Naive thymus-derived CD8-positive, alpha-beta T cell (primary cell): Measurements from ENCODE around the gene LTBR. TPM values are rescaled to one million over a fixed set of nuclear protein-coding genes. Genes with fewer than 3 reads are reported as not detected.

Source experiments
- ATAC-seq, 2 donors: fragments of 150-1000 bp; cut with Tn5 transposase in 1 of 2; sonication (Bioruptor Pico), chemical (Tn5 transposase) in 1 of 2; 1 replicate in 1 of 2; 2 replicates in 1 of 2; pipeline ENCODE4 v1.10.0; 2021; ENCODE audit warnings: mild to moderate bottlenecking in 2 of 2, moderate library complexity in 2 of 2
- POLR2A ChIA-PET: fragments of 350-600 bp; sonication (Branson Sonifier 250); formaldehyde crosslinking; loops from one replicate; lab custom pipeline; 2021; ENCODE audit warnings: antibody characterized with exemption; lab: Charles Lee
- DNase-seq, 10 donors: peaks; one replicate each; pipeline versions ENCODE4 v3.0.0 to v3.0.0-alpha.2; 2020 to 2022
- H3K27ac Mint-ChIP-seq, 10 donors: one replicate each; pipeline ENCODE4 v1.8.0; 2020 to 2022; ENCODE audit warnings: mild to moderate bottlenecking in 10 of 10, mixed read lengths in 10 of 10, moderate library complexity in 4 of 10, inconsistent platforms in 1 of 10
- H3K27me3 Mint-ChIP-seq, 5 donors: one replicate each; pipeline ENCODE4 v1.8.0; 2021 to 2022; ENCODE audit warnings: mixed read lengths in 5 of 5
- H3K36me3 Mint-ChIP-seq, 3 donors: one replicate each; pipeline ENCODE4 v1.8.0; 2020 to 2022; ENCODE audit warnings: mixed read lengths in 3 of 3, mild to moderate bottlenecking in 2 of 3, inconsistent platforms in 1 of 3
- H3K4me1 Mint-ChIP-seq, 4 donors: one replicate each; pipeline ENCODE4 v1.8.0; 2021 to 2022; ENCODE audit warnings: mixed read lengths in 4 of 4
- H3K4me3 Mint-ChIP-seq, 10 donors: one replicate each; pipeline ENCODE4 v1.8.0; 2020 to 2022; ENCODE audit warnings: mild to moderate bottlenecking in 10 of 10, mixed read lengths in 10 of 10, moderate library complexity in 6 of 10, inconsistent platforms in 1 of 10
- H3K9me3 Mint-ChIP-seq, 9 donors: one replicate each; pipeline ENCODE4 v1.8.0; 2020 to 2022; ENCODE audit warnings: mixed read lengths in 9 of 9, mild to moderate bottlenecking in 3 of 9, inconsistent platforms in 1 of 9, moderate library complexity in 1 of 9
- polyA plus RNA-seq, 3 donors: library from polyadenylated mRNA; unstranded; fragments of 300-500 nt; fragmentation: Illumina TruSeq; gene quantifications; one replicate each; pipeline ENCODE4 v1.2.3, GENCODE V29; 2021
- total RNA-seq, 8 experiments: library from RNA in 2 of 8; stranded (reverse) in 2 of 8; gene quantifications; one replicate each; pipeline ENCODE4 v1.2.3 and lab custom pipeline; 2021 to 2026

The LTBR gene
- total and polyA plus RNA-seq, 5 experiments from 2014 or later: 0.23 to 0.93 (median 0.91) TPM; not detected in 2

DNA sequence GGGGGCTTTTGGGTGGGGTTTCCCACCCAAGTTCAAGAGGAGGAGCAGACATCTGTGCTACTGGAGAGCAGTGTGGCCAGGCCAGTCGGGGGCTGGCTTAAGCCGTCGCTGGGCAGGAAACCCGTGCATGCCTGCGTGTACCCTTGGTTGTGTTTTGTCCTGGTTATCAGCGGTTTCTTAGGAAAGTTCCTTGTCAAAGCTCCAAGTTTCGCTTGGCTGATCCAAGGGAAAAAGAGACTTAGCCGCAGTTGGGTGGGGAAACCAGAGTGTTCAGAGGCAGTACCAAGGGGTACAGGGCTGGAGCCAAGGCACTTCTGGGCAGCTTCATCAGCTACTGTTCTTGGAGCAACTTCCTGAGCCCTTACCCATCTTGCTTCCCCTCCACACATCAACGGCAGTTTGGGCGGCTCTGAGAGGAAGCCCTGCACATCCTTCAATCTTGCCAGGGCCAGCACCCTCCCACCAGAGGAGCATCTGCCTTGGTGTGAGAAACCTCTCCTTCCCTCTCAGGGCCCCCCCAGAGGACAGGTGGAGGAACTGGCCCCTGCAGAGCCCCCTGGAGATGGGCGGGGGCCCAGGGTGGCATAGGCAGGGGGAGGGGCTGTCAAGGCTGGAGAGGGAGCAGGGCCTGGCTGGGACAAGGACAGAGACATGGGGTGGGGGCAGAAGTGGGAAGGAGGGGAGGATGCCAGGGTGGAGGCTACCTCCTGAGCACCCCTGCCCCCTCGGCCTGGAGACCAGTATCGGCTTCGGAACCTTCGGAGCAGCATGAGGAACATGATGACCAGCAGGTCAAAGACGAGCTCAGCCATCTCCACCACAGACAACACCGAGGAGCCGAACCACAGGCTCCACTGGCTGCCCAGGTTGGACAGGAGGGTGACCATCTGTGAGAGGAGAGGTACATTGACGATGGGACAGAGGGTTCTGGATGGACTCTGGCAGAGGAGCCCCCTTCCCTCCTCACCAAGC is 36.3 kb upstream of the LTBR start:
- Mint-ChIP-seq H3K4me3 (peak overlapping the region in 4 of 10 donors; percentile 8 to 61 (median 51)), H3K36me3 (no peaks in the 10 kb centered on the region)

DNA sequence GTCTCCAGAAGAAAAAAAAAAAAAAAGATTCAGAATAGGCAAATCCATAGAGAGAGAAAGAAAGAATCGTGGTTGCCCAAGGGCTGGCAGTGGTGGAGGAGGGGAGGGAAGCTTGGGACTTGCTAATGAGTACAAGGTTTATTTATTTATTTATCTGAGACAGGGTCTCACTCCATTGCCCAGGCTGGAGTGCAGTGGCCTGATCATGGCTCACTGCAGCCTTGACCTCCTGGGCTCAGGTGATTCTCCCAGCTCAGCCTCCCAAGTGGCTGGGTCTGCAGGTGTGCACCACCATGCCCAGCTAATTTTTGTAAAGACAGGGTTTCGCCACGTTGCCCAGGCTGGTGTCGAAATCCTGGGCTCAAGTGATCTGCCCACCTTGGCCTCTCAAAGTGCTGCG is 32.3 kb upstream of the LTBR start:
- H3K27ac Mint-ChIP-seq: peak overlapping the region in 1 of 10 donors; percentile 40
- H3K4me3 Mint-ChIP-seq: no peak overlapping the region
- no peak for DNase-seq
- no peaks in the 10 kb centered on the region for H3K36me3 Mint-ChIP-seq
- no peaks in the 10 kb centered on the region for H3K9me3 Mint-ChIP-seq
- POLR2A ChIA-PET: interaction anchor here (0.9 to 1.6 kb wide), 4 partner anchors 11 to 408 kb away, joined by 5 to 6 read pairs (median 5); no protein-coding TSS in a partner anchor
- no peak for ATAC-seq
- peaks cover 20 to 40% (median 37%) of the 10 kb centered on the region in 4 donors for H3K4me1 Mint-ChIP-seq
- H3K27me3 Mint-ChIP-seq: peaks cover 0 to 6% (median 0%) of the 10 kb centered on the region in 5 donors

More for the DNA sequence above, 36.3 kb upstream of the LTBR start:
- POLR2A ChIA-PET: interaction anchor here (0.6 to 7.4 kb wide), 6 partner anchors 12 to 192 kb away, joined by 3 to 70 read pairs (median 4); partner anchors contain the start of gene MRPL51
- Mint-ChIP-seq H3K27ac (peak overlapping the region in 9 of 10 donors; percentile 22 to 83 (median 60)), H3K4me1 (peaks cover 30 to 52% (median 48%) of the 10 kb centered on the region in 4 donors), H3K9me3 (no peaks in the 10 kb centered on the region), H3K27me3 (peaks cover 0 to 7% (median 0%) of the 10 kb centered on the region in 5 donors)
- peak; percentile 65 to 85 for ATAC-seq
- peak in 1 of 10 donors; percentile 34 for DNase-seq

DNA sequence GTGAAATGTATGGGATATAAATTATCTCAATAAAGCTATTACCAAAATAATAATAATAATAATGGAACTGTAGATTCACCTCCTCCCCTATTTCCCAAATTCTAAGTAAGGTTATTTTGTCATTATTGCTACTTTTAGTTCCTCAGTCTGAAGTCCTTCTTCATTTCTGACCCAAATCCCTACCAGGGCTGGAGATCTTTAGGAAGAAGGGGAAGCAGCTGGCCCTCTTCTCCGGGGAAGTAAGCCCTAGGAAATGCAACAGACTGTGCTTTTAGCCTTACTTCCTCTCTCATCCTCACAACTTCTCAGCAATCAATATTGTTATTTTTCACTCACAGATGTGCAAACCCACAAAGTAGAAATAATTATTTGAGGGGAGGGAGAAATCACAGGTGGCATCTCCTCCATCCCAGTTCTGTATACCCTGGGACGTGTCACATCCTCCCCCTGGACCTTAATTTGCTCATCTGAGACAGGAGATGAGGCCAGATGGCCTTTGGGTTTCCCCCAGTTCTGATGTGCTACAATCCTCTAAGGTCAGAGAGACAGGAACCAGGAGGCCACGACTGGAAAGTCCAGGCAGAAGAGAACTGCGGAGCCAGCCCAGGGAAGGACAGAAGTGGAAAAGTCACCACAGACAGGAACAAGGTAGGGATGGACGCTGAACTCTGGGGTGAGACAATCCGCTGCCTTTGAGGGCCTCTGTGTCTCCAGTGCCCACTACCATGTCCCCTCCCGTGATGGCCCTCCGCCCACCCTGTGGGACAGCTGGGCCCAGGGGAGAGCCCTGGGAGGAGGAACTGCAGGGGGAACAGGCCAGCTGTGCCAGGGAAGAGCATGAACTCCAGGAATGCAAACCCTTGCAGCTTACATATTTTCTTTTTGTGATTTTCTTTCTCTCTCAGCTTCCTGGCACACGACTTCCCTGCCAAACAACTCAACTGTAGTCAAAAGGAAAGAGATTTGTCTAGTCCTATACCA is 31.5 kb upstream of the LTBR start:
- no peak for ATAC-seq
- Mint-ChIP-seq H3K27ac (peak overlapping the region in 2 of 10 donors; percentile 12 to 48), H3K9me3 (no peaks in the 10 kb centered on the region), H3K27me3 (peaks cover 0 to 2% (median 0%) of the 10 kb centered on the region in 5 donors), H3K4me3 (no peak overlapping the region), H3K4me1 (peaks cover 12 to 32% (median 28%) of the 10 kb centered on the region in 4 donors), H3K36me3 (no peaks in the 10 kb centered on the region)
- POLR2A ChIA-PET: interaction anchor here (0.5 to 1.6 kb wide), 7 partner anchors 10 to 407 kb away, joined by 3 to 6 read pairs (median 5); no protein-coding TSS in a partner anchor
- DNase-seq: no peak

DNA sequence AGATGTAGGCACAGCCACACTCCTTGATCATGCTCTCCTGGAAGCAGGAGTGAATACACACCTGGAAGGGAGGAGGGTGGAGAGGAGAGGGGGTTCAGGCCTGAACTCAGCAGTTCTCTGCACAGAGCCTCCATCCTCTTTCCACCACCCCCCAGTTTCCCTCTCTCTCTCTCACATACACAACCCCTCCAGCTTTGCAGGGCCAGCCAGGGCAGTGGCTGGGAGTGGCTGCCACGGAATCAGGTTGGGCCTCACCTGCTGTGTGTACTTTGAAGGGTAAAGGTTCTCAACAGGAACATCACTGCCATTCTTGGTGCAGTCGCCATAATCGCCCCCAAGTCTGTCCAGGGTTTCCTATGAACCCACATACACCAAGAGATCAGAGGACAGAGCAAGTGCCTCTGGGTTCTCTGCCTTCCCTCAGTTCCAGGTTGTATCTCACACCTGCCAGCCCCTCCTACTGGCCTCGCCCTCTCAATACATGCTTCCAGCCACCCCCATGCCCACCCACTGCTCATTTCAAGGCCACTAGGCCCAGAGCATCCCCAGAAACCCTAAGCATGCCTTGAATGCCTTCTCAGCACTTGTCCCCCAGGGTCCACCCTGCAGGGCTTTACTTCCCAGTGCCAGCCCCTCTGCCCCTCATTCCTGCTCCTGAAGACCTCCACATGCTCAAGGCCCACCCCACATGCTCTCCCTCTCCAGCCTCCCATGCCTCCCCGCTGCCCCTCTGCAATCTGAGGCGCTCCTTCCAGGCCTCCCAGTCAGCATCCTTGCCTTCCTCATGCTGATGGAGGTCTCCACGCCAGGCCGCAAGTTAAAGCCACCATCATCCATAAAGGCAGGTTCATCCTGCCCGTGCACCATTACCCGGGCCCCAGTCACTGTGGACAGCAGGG is 29.2 kb upstream of the LTBR start:
- POLR2A ChIA-PET: interaction anchor here (2.1 to 15.2 kb wide), 2 partner anchors 9 to 19 kb away, joined by 8 to 358 read pairs; partner anchors contain the start of gene TNFRSF1A
- Mint-ChIP-seq H3K27me3 (peaks cover 0 to 3% (median 0%) of the 10 kb centered on the region in 5 donors), H3K36me3 (no peaks in the 10 kb centered on the region), H3K9me3 (no peaks in the 10 kb centered on the region), H3K27ac (peak overlapping the region in 3 of 10 donors; percentile 41 to 78 (median 71)), H3K4me3 (no peak overlapping the region), H3K4me1 (peaks cover 12 to 28% (median 21%) of the 10 kb centered on the region in 4 donors)
- DNase-seq (no peak), ATAC-seq (peak; percentile 35 to 47)

DNA sequence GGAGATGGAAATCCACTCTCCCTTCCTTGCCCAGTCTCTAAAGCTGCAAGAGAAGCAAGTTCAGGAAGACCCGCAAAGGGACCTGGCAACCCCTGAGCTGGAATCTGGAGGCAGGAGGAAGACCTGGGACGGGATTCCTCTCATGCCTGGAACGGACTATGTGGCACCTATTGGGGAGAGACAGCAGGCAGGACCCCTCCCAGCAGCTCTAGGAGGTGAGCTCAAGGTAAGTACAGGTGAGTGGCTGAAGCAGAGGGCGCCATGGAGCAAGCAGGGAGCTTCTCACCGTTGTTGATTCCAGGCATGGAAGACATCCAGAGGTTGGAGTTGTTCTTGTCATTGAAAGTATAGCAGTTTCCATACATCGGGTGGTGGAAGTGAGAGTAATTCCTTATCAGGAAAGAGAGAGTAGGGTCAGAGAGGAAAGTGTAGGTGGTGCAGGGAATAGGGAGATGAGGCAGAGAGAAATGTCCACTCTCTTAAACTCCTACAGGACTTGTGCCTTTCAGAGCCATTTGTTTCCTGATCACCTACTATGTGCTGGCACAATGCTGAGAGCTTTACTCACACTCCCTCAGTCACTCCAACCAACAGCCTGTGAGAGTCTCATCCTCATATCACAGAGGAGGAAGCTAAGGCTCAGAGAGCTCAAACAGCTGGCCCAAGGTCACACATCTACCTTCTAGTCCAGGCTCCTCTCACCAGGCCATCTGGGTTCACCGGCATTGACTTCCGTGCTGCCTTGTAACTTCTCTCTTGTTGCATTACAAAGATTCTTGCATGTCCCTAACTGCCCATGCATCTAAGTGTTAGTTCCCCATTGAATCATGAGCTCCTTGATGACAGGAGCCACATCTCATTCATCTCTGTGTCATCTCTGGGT is 28.2 kb upstream of the LTBR start:
- no peak overlapping the region for H3K4me3 Mint-ChIP-seq

DNA sequence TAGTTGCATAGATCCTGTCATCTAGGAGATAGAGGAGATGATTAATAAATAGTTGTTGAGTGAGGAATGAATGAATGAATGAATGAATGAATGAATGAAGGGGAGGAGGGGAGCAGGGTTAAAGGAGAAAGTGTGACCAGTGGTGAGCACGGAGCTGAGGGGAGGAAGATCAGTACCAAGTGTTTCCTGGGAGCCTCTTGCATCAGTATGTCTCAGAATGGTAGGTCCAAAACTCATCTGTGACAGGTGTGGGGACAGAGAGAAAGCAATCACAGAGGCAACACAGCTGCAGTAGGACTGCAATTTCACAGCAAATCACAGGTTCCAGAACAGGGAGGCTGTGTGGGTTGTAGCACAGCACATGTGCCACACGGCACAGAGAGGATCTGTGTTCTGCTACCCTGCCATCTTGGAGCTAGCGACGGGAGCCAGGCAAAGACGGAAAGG is 27.6 kb upstream of the LTBR start:
- POLR2A ChIA-PET: interaction anchor here (1.4 to 15.2 kb wide), 3 partner anchors 10 to 114 kb away, joined by 3 to 358 read pairs (median 8); partner anchors contain the start of genes TNFRSF1A and VAMP1
- peak overlapping the region in 3 of 10 donors; percentile 35 to 54 (median 37) for H3K27ac Mint-ChIP-seq
- no peak for ATAC-seq
- H3K4me1 Mint-ChIP-seq: peaks cover 18 to 41% (median 30%) of the 10 kb centered on the region in 4 donors
- H3K4me3 Mint-ChIP-seq: no peak overlapping the region
- H3K9me3 Mint-ChIP-seq: no peaks in the 10 kb centered on the region
- DNase-seq: no peak
- peaks cover 0 to 3% (median 0%) of the 10 kb centered on the region in 5 donors for H3K27me3 Mint-ChIP-seq
- no peaks in the 10 kb centered on the region for H3K36me3 Mint-ChIP-seq

More for the DNA sequence above, 28.2 kb upstream of the LTBR start:
- DNase-seq (no peak), ATAC-seq (no peak)
- Mint-ChIP-seq H3K9me3 (no peaks in the 10 kb centered on the region), H3K27ac (peak overlapping the region in 4 of 10 donors; percentile 37 to 68 (median 40)), H3K27me3 (peaks cover 0 to 3% (median 0%) of the 10 kb centered on the region in 5 donors), H3K4me1 (peaks cover 18 to 36% (median 27%) of the 10 kb centered on the region in 4 donors), H3K36me3 (no peaks in the 10 kb centered on the region)
- POLR2A ChIA-PET: interaction anchor here (1.4 to 15.2 kb wide), 3 partner anchors 10 to 115 kb away, joined by 3 to 358 read pairs (median 8); partner anchors contain the start of genes TNFRSF1A and VAMP1

DNA sequence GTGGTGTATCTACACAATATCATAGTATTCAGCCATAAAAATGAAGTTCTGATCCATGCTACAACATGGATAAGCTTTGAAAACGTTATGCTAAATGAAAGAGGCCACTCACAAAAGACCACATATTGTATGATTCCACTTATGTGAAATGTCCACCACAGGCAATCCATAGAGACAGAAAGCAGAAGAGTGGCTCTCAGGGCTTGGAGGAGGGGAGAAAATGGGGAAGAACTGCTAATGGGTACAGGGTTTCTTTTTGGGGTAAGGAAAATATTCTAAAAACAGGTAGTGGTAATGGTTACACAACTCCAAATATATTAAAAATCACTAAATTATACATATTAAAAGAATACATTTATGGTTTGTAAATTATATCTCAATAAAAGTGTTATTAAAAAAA is 25.1 kb upstream of the LTBR start:
- POLR2A ChIA-PET: interaction anchor here (0.6 to 15.2 kb wide), 3 partner anchors 13 to 256 kb away, joined by 3 to 358 read pairs (median 3); partner anchors contain the start of gene TNFRSF1A
- ATAC-seq (no peak), DNase-seq (no peak)
- peak overlapping the region in 1 of 10 donors; percentile 82 for H3K27ac Mint-ChIP-seq
- no peaks in the 10 kb centered on the region for H3K9me3 Mint-ChIP-seq
- H3K27me3 Mint-ChIP-seq: peaks cover 0 to 3% (median 0%) of the 10 kb centered on the region in 5 donors
- H3K4me1 Mint-ChIP-seq: peaks cover 23 to 55% (median 37%) of the 10 kb centered on the region in 4 donors
- no peaks in the 10 kb centered on the region for H3K36me3 Mint-ChIP-seq
- H3K4me3 Mint-ChIP-seq: no peak overlapping the region

DNA sequence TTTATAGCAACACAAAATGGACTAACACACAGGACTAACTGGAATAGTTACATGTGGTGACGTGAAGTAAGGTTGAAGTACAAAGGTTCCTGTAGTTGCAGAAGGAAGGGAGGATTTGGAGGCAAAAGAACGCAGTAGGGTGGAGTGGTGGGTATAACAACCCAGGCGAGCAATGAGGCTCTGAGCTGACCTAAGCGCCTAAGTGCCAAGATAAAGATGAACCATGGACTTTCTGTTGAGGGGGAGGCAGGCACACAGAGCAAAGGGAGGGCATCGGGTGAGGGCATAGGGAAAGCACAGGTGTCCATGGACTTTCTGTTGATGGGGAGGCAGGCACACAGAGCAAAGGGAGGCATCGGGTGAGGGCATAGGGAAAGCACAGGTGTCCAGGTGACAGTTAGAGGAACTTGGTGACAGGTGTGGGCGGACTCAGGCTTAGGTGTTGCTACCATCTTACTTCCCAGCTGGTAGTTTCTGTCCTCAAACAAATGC is 23.8 kb upstream of the LTBR start:
- H3K9me3 Mint-ChIP-seq: no peaks in the 10 kb centered on the region
- H3K4me3 Mint-ChIP-seq: peak overlapping the region in 1 of 10 donors; percentile 42
- peak overlapping the region in 6 of 10 donors; percentile 6 to 78 (median 72) for H3K27ac Mint-ChIP-seq
- DNase-seq (no peak), ATAC-seq (no peak)
- peaks cover 18 to 48% (median 34%) of the 10 kb centered on the region in 4 donors for H3K4me1 Mint-ChIP-seq
- H3K27me3 Mint-ChIP-seq: peaks cover 0 to 3% (median 0%) of the 10 kb centered on the region in 5 donors
- no peaks in the 10 kb centered on the region for H3K36me3 Mint-ChIP-seq
- POLR2A ChIA-PET: interaction anchor here (15.2 kb wide), 1 partner anchor 24 kb away, joined by 358 read pairs; the partner anchor contains the start of gene TNFRSF1A

DNA sequence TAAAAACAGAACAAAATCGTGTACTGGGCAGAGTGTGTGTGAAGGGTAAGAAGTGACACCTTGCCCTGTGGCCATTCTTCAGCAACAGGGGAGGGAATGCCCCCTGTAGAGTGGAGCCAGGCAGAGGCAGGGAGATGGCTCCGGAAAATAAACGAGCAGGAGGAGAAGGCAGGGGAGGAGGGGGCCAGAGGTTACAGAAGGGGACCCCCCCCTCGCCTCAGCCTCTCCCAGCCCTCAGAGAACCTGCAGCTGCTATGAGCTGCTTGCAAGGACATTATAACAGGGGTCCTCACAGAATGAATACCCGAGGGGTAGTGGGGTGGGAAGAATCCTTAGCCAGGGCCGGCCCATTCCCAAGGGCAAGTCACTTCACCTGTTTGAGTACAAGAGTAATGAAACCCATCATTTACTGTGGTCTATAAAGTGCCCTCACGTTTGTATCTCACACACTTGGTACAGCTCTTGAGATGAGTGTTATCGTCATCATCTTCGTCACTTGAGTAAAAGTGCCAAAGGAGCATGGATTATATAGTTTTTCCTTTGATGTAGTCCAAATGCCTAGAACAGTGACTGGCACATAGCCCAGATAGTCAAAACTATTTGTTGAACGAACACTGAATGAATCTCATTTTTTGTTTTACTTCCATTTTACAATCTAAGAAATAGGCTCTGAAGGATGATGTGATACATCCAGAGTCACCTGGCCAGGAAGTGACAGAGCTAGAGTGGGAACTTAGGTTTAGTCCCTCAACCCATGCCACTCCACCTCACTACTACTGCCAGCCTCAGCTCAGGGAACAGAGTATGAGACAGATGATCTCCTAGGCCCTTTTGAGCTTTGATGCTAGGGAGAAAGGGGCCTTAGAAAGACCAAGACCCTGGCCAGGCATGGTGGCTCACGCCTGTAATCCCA is 23.1 kb upstream of the LTBR start:
- Mint-ChIP-seq H3K27ac (peak overlapping the region in 7 of 10 donors; percentile 20 to 95 (median 82)), H3K4me3 (peak overlapping the region in 3 of 10 donors; percentile 38 to 72 (median 53)), H3K9me3 (no peaks in the 10 kb centered on the region), H3K27me3 (peaks cover 0 to 3% (median 0%) of the 10 kb centered on the region in 5 donors), H3K36me3 (no peaks in the 10 kb centered on the region), H3K4me1 (peaks cover 17 to 41% (median 32%) of the 10 kb centered on the region in 4 donors)
- ATAC-seq (no peak), DNase-seq (no peak)
- POLR2A ChIA-PET: interaction anchor here (0.5 to 15.2 kb wide), 3 partner anchors 25 to 300 kb away, joined by 3 to 358 read pairs (median 3); partner anchors contain the start of gene TNFRSF1A
